Measurements from ENCODE around the gene SND1.
"Not testable (repeated sequence)": the region's sequence is repeated elsewhere in the genome, so short reads cannot be mapped to it uniquely, and the experiment has no call there.

Gene SND1

GRCh38 chr7:128091106-128091505 is 439.1 kb downstream of the SND1 start:
- DNase-seq: no peak

- DNase-seq: no peak
Observed at GRCh38 chr7:128092221-128092620, 440.2 kb downstream of the SND1 start.

GRCh38 chr7:128093614-128094570 is 441.9 kb downstream of the SND1 start:
- DNase-seq: no peak

GRCh38 chr7:128094686-128095085 is 442.7 kb downstream of the SND1 start:
- DNase-seq: no peak

- no peak for DNase-seq
Observed at GRCh38 chr7:128097211-128097731, 445.3 kb downstream of the SND1 start.

GRCh38 chr7:128098629-128099028 is 446.6 kb downstream of the SND1 start:
- no peak for DNase-seq

GRCh38 chr7:128099204-128099671 is 447.2 kb downstream of the SND1 start:
- no peak for DNase-seq

GRCh38 chr7:128100225-128100948 is 448.4 kb downstream of the SND1 start:
- no peak for DNase-seq

GRCh38 chr7:128100949-128101713 is 449.1 kb downstream of the SND1 start:
- no peak for DNase-seq

- no peak for DNase-seq
Observed at GRCh38 chr7:128102490-128103291, 450.7 kb downstream of the SND1 start.

- DNase-seq: peak; percentile 72
Observed at GRCh38 chr7:128103498-128104107, 451.6 kb downstream of the SND1 start.

- peak; percentile 67 for DNase-seq
Observed at GRCh38 chr7:128104108-128104742, 452.2 kb downstream of the SND1 start.

GRCh38 chr7:128105228-128106022 is 453.4 kb downstream of the SND1 start:
- DNase-seq: no peak

GRCh38 chr7:128106821-128107220 is 454.8 kb downstream of the SND1 start:
- DNase-seq: no peak

- DNase-seq: not testable (repeated sequence)
Observed at GRCh38 chr7:128107516-128107915, 455.5 kb downstream of the SND1 start.

- no peak for DNase-seq
Observed at GRCh38 chr7:128108129-128108528, 456.1 kb downstream of the SND1 start.

- DNase-seq: peak; percentile 68
Observed at GRCh38 chr7:128108641-128109423, 456.8 kb downstream of the SND1 start.

GRCh38 chr7:128109424-128109969 is 457.5 kb downstream of the SND1 start:
- not testable (repeated sequence) for DNase-seq
